ENCODE data around the gene OR8G5. TPM values are rescaled to one million over a fixed set of nuclear protein-coding genes. Genes with fewer than 3 reads are reported as not detected.

The OR8G5 gene
- total RNA-seq, 2 experiments from 2014 or later: not detected

DNA sequence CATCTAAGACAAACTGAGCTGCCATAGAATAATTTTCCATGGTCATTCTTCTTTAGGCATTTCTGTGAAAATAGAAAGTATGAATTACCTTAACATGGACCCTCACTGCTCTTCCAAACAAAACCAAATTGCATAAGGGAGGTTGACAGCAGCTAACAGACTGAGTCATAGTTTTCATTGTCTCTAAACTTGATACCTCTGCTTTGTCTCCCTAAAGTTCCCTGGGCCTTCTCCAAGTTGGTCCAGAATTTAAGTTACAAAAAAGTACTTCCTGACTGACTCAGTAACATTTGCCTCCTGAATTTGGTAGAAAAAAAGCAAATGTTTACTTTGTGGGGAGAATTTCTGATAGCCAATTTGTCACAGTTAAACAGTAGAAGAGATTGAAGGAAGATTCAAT, 54.5 kb downstream of the OR8G5 start:
- Histone ChIP-seq H3K36me3 (ENCODE audit: insufficient read depth, low read length) (no peaks in the 10 kb centered on the region), H3K9me3 (ENCODE audit: control insufficient read depth in 1 of 2, insufficient read depth in 1 of 2, low read length in 2 of 2) (no peaks in the 10 kb centered on the region), H3K4me3 (ENCODE audit: low read length) (no peak overlapping the region), H3K27me3 (ENCODE audit: control insufficient read depth in 1 of 2, insufficient read depth in 2 of 2, low read length in 2 of 2) (no peaks in the 10 kb centered on the region), H3K4me1 (ENCODE audit: insufficient read depth, low read length) (no peaks in the 10 kb centered on the region), H3K27ac (ENCODE audit: low read depth in 1 of 2, low read length in 2 of 2) (no peak overlapping the region)
- ATAC-seq (ENCODE audit: poor library complexity) (no peak), DNase-seq (no peak)
- CTCF ChIA-PET: no interaction called here
- intact Hi-C loops (cut with DNase I, micrococcal nuclease): no loop called here
- POLR2A ChIA-PET: no interaction called here
- no peak overlapping the region for H3K4me3 Mint-ChIP-seq
- no peaks in the 10 kb centered on the region for H3K36me3 Mint-ChIP-seq (ENCODE audit: low read depth)
- H3K9me3 Mint-ChIP-seq: no peaks in the 10 kb centered on the region
- H3K4me1 Mint-ChIP-seq (ENCODE audit: low read depth): no peaks in the 10 kb centered on the region
- H3K27me3 Mint-ChIP-seq: peaks cover 12% of the 10 kb centered on the region
- TF ChIP-seq, protein P1, sequence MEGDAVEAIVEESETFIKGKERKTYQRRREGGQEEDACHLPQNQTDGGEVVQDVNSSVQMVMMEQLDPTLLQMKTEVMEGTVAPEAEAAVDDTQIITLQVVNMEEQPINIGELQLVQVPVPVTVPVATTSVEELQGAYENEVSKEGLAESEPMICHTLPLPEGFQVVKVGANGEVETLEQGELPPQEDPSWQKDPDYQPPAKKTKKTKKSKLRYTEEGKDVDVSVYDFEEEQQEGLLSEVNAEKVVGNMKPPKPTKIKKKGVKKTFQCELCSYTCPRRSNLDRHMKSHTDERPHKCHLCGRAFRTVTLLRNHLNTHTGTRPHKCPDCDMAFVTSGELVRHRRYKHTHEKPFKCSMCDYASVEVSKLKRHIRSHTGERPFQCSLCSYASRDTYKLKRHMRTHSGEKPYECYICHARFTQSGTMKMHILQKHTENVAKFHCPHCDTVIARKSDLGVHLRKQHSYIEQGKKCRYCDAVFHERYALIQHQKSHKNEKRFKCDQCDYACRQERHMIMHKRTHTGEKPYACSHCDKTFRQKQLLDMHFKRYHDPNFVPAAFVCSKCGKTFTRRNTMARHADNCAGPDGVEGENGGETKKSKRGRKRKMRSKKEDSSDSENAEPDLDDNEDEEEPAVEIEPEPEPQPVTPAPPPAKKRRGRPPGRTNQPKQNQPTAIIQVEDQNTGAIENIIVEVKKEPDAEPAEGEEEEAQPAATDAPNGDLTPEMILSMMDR (IDR thresholded peaks at IDR 0.05): no peak
- H3K27ac Mint-ChIP-seq: no peak overlapping the region

GRCh38 chr11:124311269-124311668, 55.1 kb downstream of the OR8G5 start:
- ChIA-PET POLR2A (no interaction called here), CTCF (no interaction called here)
- DNase-seq (no peak), ATAC-seq (ENCODE audit: poor library complexity) (no peak)
- TF ChIP-seq, protein P1 (IDR thresholded peaks at IDR 0.05): no peak
- Histone ChIP-seq H3K4me1 (ENCODE audit: insufficient read depth, low read length) (no peaks in the 10 kb centered on the region), H3K36me3 (ENCODE audit: insufficient read depth, low read length) (no peaks in the 10 kb centered on the region), H3K27ac (ENCODE audit: low read depth in 1 of 2, low read length in 2 of 2) (no peak overlapping the region), H3K27me3 (ENCODE audit: control insufficient read depth in 1 of 2, insufficient read depth in 2 of 2, low read length in 2 of 2) (no peaks in the 10 kb centered on the region), H3K4me3 (ENCODE audit: low read length) (no peak overlapping the region), H3K9me3 (ENCODE audit: control insufficient read depth in 1 of 2, insufficient read depth in 1 of 2, low read length in 2 of 2) (no peaks in the 10 kb centered on the region)
- H3K4me3 Mint-ChIP-seq: no peak overlapping the region
- no peaks in the 10 kb centered on the region for H3K9me3 Mint-ChIP-seq
- H3K27me3 Mint-ChIP-seq: peaks cover 12% of the 10 kb centered on the region
- no peaks in the 10 kb centered on the region for H3K36me3 Mint-ChIP-seq (ENCODE audit: low read depth)
- intact Hi-C loops (cut with DNase I, micrococcal nuclease): no loop called here
- no peak overlapping the region for H3K27ac Mint-ChIP-seq
- no peaks in the 10 kb centered on the region for H3K4me1 Mint-ChIP-seq (ENCODE audit: low read depth)

- DNase-seq: no peak
- Mint-ChIP-seq H3K4me3 (no peak overlapping the region), H3K27ac (no peak overlapping the region), H3K27me3 (peaks cover 11% of the 10 kb centered on the region), H3K36me3 (ENCODE audit: low read depth) (no peaks in the 10 kb centered on the region), H3K4me1 (ENCODE audit: low read depth) (no peaks in the 10 kb centered on the region), H3K9me3 (no peaks in the 10 kb centered on the region)
- H3K9me3 ChIP-seq (ENCODE audit: control insufficient read depth in 1 of 2, insufficient read depth in 1 of 2, low read length in 2 of 2): no peaks in the 10 kb centered on the region
- TF ChIP-seq, protein P1 (IDR thresholded peaks at IDR 0.05): no peak
- H3K36me3 ChIP-seq (ENCODE audit: insufficient read depth, low read length): no peaks in the 10 kb centered on the region
- no peak overlapping the region for H3K4me3 ChIP-seq (ENCODE audit: low read length)
- H3K27ac ChIP-seq (ENCODE audit: low read depth in 1 of 2, low read length in 2 of 2): no peak overlapping the region
- POLR2A ChIA-PET: no interaction called here
- no peak for ATAC-seq (ENCODE audit: poor library complexity)
- no peaks in the 10 kb centered on the region for H3K27me3 ChIP-seq (ENCODE audit: control insufficient read depth in 1 of 2, insufficient read depth in 2 of 2, low read length in 2 of 2)
- intact Hi-C loops (cut with DNase I, micrococcal nuclease): no loop called here
- CTCF ChIA-PET: interaction anchor here (0.7 kb wide), 1 partner anchor 10 kb away, joined by 4 read pairs; no protein-coding TSS in a partner anchor
- no peaks in the 10 kb centered on the region for H3K4me1 ChIP-seq (ENCODE audit: insufficient read depth, low read length)
Measured at GRCh38 chr11:124311670-124312069, 55.5 kb downstream of the OR8G5 start.
